CD4-positive, alpha-beta T cell treated with Interleukin-17A for 4 hours (primary cell): Measurements from ENCODE around the gene CHRNA4.

Experiments
- DNase-seq: peaks from one replicate; pipeline ENCODE4 v3.0.0-alpha.2; 2020; ENCODE audit warnings: mixed read lengths

CHRNA4 gene

GRCh38 chr20:63362436-63363009 is 1.4 kb upstream of the CHRNA4 start:
- DNase-seq: no peak

GRCh38 chr20:63361519-63362435 is 628 bp upstream of the CHRNA4 start:
- DNase-seq: no peak

GRCh38 chr20:63359937-63360849 is 956 bp downstream of the CHRNA4 start:
- DNase-seq: no peak

- no peak for DNase-seq
Measured at GRCh38 chr20:63359164-63359934, 1.8 kb downstream of the CHRNA4 start.

GRCh38 chr20:63357921-63358905 is 2.9 kb downstream of the CHRNA4 start:
- no peak for DNase-seq

- no peak for DNase-seq
Measured at GRCh38 chr20:63356931-63357879, 3.9 kb downstream of the CHRNA4 start.

GRCh38 chr20:63356511-63356910 is 4.6 kb downstream of the CHRNA4 start:
- DNase-seq: no peak

- DNase-seq: no peak
Measured at GRCh38 chr20:63355781-63356295, 5.3 kb downstream of the CHRNA4 start.

GRCh38 chr20:63354636-63355350 is 6.4 kb downstream of the CHRNA4 start:
- DNase-seq: no peak

- no peak for DNase-seq
Measured at GRCh38 chr20:63352811-63353221, 8.3 kb downstream of the CHRNA4 start.

GRCh38 chr20:63351811-63352591 is 9.1 kb downstream of the CHRNA4 start:
- no peak for DNase-seq

- no peak for DNase-seq
Measured at GRCh38 chr20:63351326-63351700, 9.8 kb downstream of the CHRNA4 start.

GRCh38 chr20:63350597-63351325 is 10.4 kb downstream of the CHRNA4 start:
- DNase-seq: no peak

- no peak for DNase-seq
Measured at GRCh38 chr20:63350196-63350595, 11.0 kb downstream of the CHRNA4 start.

GRCh38 chr20:63349516-63349895 is 11.6 kb downstream of the CHRNA4 start:
- no peak for DNase-seq

- DNase-seq: no peak
Measured at GRCh38 chr20:63348828-63349515, 12.2 kb downstream of the CHRNA4 start.
